ENCODE results near the gene ST3GAL5.

Gene ST3GAL5

DNA sequence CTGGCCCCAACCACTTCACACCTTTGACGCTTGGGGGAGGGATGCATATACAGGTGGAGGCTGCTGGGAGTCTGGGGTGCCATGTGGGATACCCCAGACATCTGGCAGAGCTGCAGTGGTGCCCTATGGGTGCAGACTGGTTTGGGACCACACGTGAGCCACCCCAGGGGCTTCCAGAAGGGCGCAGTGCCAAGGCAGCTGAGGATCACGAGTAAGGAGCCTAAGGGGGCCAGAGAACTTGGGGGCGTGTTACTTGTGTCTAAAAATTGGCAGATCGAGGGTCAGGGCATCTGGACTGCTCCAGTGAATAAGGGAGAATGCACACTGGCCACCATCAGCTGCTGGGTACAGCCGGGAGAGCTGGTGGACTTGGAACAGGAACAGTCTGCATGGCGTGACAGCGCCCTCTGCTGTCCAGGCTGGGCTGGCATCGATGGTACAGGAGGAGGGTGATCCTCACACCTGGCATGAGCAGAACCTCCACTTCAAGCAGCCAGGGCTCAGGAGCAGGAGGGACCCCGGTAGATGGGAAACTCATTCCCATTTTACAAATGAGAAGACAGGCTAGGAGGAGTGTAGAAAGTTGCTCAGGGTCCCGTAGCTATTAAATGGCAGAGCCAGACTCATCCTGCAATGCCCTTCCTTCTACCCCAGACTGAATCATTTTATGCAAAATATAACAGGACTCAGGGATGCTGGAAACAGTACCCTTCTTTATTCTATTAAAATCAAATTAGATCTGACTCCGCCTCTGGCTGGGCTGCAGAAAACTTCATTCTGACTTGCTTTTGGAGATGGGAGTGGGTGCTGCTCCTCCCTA lies 74.6 kb downstream of the ST3GAL5 start:
- H3K4me3 ChIP-seq (ENCODE audit: low read depth, low read length) = no peak overlapping the region
- DNase-seq (ENCODE audit: low read depth, low spot score) = peak; percentile 34
- POLR2A ChIA-PET = interaction anchor here (1.0 to 1.5 kb wide), 2 partner anchors 69 to 85 kb away, joined by 5 to 6 read pairs; no protein-coding TSS in a partner anchor
- TF ChIP-seq, protein P1, sequence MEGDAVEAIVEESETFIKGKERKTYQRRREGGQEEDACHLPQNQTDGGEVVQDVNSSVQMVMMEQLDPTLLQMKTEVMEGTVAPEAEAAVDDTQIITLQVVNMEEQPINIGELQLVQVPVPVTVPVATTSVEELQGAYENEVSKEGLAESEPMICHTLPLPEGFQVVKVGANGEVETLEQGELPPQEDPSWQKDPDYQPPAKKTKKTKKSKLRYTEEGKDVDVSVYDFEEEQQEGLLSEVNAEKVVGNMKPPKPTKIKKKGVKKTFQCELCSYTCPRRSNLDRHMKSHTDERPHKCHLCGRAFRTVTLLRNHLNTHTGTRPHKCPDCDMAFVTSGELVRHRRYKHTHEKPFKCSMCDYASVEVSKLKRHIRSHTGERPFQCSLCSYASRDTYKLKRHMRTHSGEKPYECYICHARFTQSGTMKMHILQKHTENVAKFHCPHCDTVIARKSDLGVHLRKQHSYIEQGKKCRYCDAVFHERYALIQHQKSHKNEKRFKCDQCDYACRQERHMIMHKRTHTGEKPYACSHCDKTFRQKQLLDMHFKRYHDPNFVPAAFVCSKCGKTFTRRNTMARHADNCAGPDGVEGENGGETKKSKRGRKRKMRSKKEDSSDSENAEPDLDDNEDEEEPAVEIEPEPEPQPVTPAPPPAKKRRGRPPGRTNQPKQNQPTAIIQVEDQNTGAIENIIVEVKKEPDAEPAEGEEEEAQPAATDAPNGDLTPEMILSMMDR (IDR thresholded peaks at IDR 0.05; ENCODE audit: insufficient read depth, low read length, missing control alignments) = peak; percentile 100
- CTCF ChIA-PET = interaction anchor here (0.6 to 27.8 kb wide), 51 partner anchors 8 to 269 kb away, joined by 3 to 891 read pairs (median 6); partner anchors contain the start of gene ATOH8

DNA sequence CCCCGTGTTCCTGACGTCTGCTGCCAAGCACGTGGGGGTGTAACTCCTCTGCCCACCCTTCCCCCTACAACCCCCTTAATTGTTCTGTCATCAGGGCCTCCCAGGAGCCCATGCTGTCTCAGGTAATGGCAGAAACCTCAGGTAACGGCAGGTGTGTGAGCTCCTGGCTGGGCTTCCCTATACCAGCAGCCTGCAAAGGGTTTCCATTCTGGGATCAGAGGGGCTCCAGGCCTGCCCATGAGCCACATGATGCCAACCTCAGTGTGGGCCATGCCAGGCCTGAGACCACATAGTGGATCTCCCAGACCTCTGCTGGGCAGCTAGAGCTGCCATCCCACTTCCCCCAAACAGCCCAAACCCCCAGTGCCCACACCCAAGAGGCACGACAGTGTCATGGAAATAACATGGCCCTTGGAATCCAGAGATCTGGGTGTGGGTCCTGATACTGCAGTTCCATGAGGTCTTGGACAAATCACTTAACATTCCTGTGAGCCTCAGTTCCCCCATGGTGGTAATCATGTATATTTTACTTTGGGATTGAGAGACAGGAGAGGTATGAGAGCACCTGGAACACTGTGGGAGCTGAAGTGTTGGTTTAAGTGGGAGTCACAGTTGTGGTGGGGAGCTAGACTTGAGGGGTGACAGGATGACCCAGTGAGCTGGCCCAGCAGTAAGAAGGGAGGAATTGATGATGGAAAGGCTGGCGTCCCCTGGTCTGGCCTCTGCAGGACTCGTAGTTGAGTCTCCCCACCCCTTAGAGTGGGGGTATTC lies 75.4 kb downstream of the ST3GAL5 start:
- TF ChIP-seq, protein P1 (IDR thresholded peaks at IDR 0.05; ENCODE audit: insufficient read depth, low read length, missing control alignments) = no peak
- no peak overlapping the region for H3K4me3 ChIP-seq (ENCODE audit: low read depth, low read length)
- ChIA-PET POLR2A (interaction anchor here (1.0 to 1.5 kb wide), 2 partner anchors 68 to 85 kb away, joined by 5 to 6 read pairs; no protein-coding TSS in a partner anchor), CTCF (interaction anchor here (0.7 to 27.8 kb wide), 49 partner anchors 9 to 269 kb away, joined by 3 to 891 read pairs (median 6); partner anchors contain the start of gene ATOH8)
- no peak for DNase-seq (ENCODE audit: low read depth, low spot score)

DNA sequence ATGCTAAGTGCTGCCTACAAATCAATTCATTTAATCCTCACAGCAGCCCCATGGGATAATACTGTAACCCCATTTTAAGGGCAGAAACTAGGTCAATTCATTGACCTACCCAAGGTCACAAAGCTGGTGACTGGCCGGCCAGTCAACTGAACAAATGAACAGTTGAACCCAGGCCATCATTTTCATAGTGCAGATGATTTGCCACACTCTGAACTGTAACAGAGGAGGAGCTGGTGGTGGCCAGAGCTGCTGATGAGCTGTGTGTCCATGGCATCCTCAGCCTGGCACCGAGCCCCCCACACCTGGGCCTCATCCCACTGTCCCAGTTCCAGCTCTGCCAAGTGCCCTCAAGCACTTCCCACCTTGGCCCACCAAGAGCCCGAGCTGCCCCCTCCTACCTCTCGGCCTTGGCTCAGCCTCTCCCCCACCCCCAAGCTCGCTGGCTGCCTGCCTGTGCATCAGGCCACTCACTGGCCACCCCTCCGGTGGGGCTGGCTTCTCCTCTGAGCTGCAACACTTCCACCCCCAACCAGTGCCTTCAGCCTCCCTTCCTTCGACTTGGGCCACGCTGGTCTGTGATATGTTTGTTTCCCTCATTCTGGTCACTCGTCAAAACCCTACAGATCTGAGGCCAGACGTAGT lies 76.6 kb downstream of the ST3GAL5 start:
- ChIA-PET CTCF (interaction anchor here (0.7 to 27.8 kb wide), 20 partner anchors 9 to 271 kb away, joined by 3 to 891 read pairs (median 15); partner anchors contain the start of genes ATOH8 and ST3GAL5), POLR2A (interaction anchor here (1.3 kb wide), 1 partner anchor 40 kb away, joined by 4 read pairs; no protein-coding TSS in a partner anchor)
- TF ChIP-seq, protein P1 (IDR thresholded peaks at IDR 0.05; ENCODE audit: insufficient read depth, low read length, missing control alignments) = no peak
- no peak overlapping the region for H3K4me3 ChIP-seq (ENCODE audit: low read depth, low read length)
- DNase-seq (ENCODE audit: low read depth, low spot score) = no peak

DNA sequence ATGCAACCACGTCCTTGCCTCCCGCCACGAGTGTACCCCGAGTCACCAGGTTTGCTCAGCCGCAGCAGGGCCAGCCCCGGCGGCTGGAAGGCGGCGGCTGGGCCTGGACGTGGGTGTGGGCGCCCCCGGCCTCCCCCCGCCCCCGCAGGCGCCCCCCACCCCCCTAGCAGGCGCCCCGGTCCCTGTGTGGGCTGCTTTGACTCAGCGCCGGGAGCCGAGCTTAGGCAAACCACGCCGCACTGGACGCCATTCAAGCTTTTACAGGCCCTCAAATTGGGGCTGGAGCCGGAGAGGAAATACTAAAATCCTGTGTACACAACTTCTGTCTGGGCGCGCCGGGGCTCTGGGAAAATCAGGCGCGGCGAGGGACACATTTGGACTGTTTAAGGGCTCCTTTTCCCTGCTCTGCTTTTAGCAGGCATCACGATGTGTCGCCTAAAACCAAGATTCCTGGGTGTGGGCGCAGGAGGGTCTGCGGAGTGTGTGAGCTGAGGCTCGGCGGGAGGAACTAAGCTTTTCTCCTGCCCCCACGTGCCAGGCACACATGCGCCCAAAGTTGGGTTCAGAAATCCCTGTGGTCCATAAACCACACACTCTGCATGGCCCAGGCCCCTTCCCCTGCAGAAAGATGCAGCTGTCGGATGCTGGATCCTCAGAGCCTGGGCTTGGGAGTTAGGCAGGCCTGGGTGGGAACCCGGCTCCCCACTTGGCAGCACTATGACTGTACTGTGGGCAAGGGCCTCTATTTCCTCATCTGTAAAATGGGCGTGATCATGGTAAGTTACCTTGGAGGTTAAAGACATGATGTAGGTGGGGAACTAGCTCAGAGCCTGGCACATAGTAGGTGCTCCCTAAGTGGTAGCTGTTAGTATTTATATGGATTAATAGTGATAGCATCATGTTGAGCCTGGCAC lies 77.4 kb downstream of the ST3GAL5 start:
- ChIA-PET CTCF (interaction anchor here (0.7 to 27.8 kb wide), 20 partner anchors 8 to 271 kb away, joined by 3 to 891 read pairs (median 14); partner anchors contain the start of genes ATOH8 and ST3GAL5), POLR2A (interaction anchor here (1.0 to 1.3 kb wide), 2 partner anchors 39 to 66 kb away, joined by 3 to 4 read pairs; no protein-coding TSS in a partner anchor)
- DNase-seq (ENCODE audit: low read depth, low spot score) = no peak
- no peak overlapping the region for H3K4me3 ChIP-seq (ENCODE audit: low read depth, low read length)
- TF ChIP-seq, protein P1 (IDR thresholded peaks at IDR 0.05; ENCODE audit: insufficient read depth, low read length, missing control alignments) = no peak

All from AG04449 (cell line).